Dermis blood vessel endothelial cell (primary cell): Measurements from ENCODE around the gene ARSJ. TPM values are rescaled to one million over a fixed set of nuclear protein-coding genes. Genes with fewer than 3 reads are reported as not detected.
A peak's percentile ranks its signal among the peaks of the same experiment; 100 is the strongest.
"Not testable (repeated sequence)": the region's sequence is repeated elsewhere in the genome, so short reads cannot be mapped to it uniquely, and the experiment has no call there.

Source experiments
- DNase-seq: peaks from one replicate; pipeline ENCODE4 v3.0.0; 2010
- total RNA-seq: library from RNA; depleted of rRNA; stranded (reverse); fragments of >200 nt; gene quantifications from 2 replicates; pipeline ENCODE4 v1.2.3, GENCODE V29; 2014

The ARSJ gene
- total RNA-seq = 26.2 and 26.8 TPM in 2 replicates

GRCh38 chr4:113979148-113979904, at the start of gene ARSJ:
Gene ARSJ, minus strand, starts transcription at chr4:113979647. Its CDS starts 813 bp downstream, at chr4:113978834.
- peak; percentile 76 for DNase-seq

GRCh38 chr4:114028071-114028470, 48.6 kb upstream of the ARSJ start:
- DNase-seq = peak; percentile 83

- peak; percentile 13 for DNase-seq
Observed at GRCh38 chr4:114027596-114027995, 48.1 kb upstream of the ARSJ start.

- no peak for DNase-seq
Observed at GRCh38 chr4:114026447-114026846, 47.0 kb upstream of the ARSJ start.

- DNase-seq = no peak
Observed at GRCh38 chr4:114025176-114025777, 45.8 kb upstream of the ARSJ start.

- no peak for DNase-seq
Observed at GRCh38 chr4:114021451-114021850, 42.0 kb upstream of the ARSJ start.

GRCh38 chr4:114019969-114020358, 40.5 kb upstream of the ARSJ start:
- no peak for DNase-seq

GRCh38 chr4:114019276-114019968, 40.0 kb upstream of the ARSJ start:
- no peak for DNase-seq

- DNase-seq = no peak
Observed at GRCh38 chr4:114017120-114017917, 37.9 kb upstream of the ARSJ start.

- peak; percentile 98 for DNase-seq
Observed at GRCh38 chr4:114015444-114015899, 36.0 kb upstream of the ARSJ start.

GRCh38 chr4:114013201-114013600, 33.8 kb upstream of the ARSJ start:
- DNase-seq = not testable (repeated sequence)

- DNase-seq = no peak
Observed at GRCh38 chr4:114012749-114013148, 33.3 kb upstream of the ARSJ start.

- peak; percentile 78 for DNase-seq
Observed at GRCh38 chr4:114005569-114006442, 26.4 kb upstream of the ARSJ start.

- not testable (repeated sequence) for DNase-seq
Observed at GRCh38 chr4:114004483-114005226, 25.2 kb upstream of the ARSJ start.

GRCh38 chr4:113998531-113998930, 19.1 kb upstream of the ARSJ start:
- no peak for DNase-seq

- no peak for DNase-seq
Observed at GRCh38 chr4:113998079-113998478, 18.6 kb upstream of the ARSJ start.

GRCh38 chr4:113997206-113997605, 17.8 kb upstream of the ARSJ start:
- DNase-seq = no peak

GRCh38 chr4:113996599-113997177, 17.2 kb upstream of the ARSJ start:
- no peak for DNase-seq

GRCh38 chr4:113993887-113994286, 14.4 kb upstream of the ARSJ start:
- no peak for DNase-seq

- no peak for DNase-seq
Observed at GRCh38 chr4:113990886-113991285, 11.4 kb upstream of the ARSJ start.
